Measurements from ENCODE around the gene TEX261.

DNA sequence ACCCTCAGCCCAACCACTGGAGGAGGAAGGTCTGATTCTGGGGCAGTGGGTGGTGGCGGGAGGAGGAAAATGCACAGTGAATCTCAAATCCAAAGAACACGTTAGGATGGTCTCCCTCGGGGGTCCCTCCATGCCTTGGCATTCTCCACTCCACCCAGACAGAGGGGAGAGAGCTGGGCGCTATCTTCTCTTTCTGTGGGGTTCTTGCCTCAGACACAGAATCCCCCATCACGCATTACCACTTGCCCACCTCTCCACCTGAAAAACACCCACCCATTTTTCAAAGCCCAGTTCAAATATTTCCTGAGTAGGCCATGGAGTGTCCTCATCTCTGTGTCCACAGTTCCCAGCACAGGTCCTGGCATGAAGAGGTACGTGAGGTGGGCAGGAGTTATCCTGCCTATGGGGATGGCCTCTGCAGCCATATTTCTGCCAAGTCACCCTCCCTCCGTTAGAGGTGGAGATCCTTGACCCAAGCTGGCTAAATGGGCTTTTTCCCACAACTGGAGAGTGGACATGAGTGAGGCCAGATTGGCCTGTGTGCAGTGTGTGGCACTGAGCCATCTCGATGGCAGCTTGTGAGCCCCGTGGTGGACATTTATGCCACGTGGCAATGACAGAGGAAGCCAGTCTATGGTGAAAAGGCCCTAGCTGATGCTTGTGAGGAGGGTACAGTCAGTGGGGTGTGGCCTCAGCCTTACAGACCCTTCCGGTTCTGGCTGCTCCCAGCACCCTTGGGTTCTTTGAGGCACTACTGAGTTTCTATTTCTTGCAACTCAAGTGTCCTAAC, 9.5 kb upstream of the TEX261 start:
- TF ChIP-seq RFX5 (IDR thresholded peaks at IDR 0.05; ENCODE audit: low read length) (no peak), ELF1 (IDR thresholded peaks at IDR 0.05) (no peak), REST (IDR thresholded peaks at IDR 0.05; ENCODE audit: low read depth, low read length) (no peak), TCF12 (IDR thresholded peaks at IDR 0.05) (no peak), JUND (IDR thresholded peaks at IDR 0.05) (no peak), SIN3A (IDR thresholded peaks at IDR 0.05; ENCODE audit: borderline replicate concordance, low read depth, low read length) (no peak), FOXJ3 (CRISPR knock-in tag; IDR thresholded peaks at IDR 0.05) (no peak), MEF2A (IDR thresholded peaks at IDR 0.05; ENCODE audit: borderline replicate concordance, low read depth) (no peak), MXI1 (IDR thresholded peaks at IDR 0.05; ENCODE audit: low read depth, low read length) (no peak), RXRA (IDR thresholded peaks at IDR 0.05; ENCODE audit: borderline replicate concordance, low read depth) (no peak), RAD21 (IDR thresholded peaks at IDR 0.05; ENCODE audit: low read length) (no peak)
- TF ChIP-seq, protein P1, sequence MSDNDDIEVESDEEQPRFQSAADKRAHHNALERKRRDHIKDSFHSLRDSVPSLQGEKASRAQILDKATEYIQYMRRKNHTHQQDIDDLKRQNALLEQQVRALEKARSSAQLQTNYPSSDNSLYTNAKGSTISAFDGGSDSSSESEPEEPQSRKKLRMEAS (IDR thresholded peaks at IDR 0.05; ENCODE audit: low read depth) = no peak
- TF ChIP-seq, protein P2, sequence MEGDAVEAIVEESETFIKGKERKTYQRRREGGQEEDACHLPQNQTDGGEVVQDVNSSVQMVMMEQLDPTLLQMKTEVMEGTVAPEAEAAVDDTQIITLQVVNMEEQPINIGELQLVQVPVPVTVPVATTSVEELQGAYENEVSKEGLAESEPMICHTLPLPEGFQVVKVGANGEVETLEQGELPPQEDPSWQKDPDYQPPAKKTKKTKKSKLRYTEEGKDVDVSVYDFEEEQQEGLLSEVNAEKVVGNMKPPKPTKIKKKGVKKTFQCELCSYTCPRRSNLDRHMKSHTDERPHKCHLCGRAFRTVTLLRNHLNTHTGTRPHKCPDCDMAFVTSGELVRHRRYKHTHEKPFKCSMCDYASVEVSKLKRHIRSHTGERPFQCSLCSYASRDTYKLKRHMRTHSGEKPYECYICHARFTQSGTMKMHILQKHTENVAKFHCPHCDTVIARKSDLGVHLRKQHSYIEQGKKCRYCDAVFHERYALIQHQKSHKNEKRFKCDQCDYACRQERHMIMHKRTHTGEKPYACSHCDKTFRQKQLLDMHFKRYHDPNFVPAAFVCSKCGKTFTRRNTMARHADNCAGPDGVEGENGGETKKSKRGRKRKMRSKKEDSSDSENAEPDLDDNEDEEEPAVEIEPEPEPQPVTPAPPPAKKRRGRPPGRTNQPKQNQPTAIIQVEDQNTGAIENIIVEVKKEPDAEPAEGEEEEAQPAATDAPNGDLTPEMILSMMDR (IDR thresholded peaks at IDR 0.05) = no peak
- TF ChIP-seq, protein P3, sequence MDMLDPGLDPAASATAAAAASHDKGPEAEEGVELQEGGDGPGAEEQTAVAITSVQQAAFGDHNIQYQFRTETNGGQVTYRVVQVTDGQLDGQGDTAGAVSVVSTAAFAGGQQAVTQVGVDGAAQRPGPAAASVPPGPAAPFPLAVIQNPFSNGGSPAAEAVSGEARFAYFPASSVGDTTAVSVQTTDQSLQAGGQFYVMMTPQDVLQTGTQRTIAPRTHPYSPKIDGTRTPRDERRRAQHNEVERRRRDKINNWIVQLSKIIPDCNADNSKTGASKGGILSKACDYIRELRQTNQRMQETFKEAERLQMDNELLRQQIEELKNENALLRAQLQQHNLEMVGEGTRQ (IDR thresholded peaks at IDR 0.05; ENCODE audit: borderline replicate concordance, low read depth, low read length) = no peak
